Measurements from ENCODE around the gene TMX1.
A peak's percentile ranks its signal among the peaks of the same experiment; 100 is the strongest.

The TMX1 gene

DNA sequence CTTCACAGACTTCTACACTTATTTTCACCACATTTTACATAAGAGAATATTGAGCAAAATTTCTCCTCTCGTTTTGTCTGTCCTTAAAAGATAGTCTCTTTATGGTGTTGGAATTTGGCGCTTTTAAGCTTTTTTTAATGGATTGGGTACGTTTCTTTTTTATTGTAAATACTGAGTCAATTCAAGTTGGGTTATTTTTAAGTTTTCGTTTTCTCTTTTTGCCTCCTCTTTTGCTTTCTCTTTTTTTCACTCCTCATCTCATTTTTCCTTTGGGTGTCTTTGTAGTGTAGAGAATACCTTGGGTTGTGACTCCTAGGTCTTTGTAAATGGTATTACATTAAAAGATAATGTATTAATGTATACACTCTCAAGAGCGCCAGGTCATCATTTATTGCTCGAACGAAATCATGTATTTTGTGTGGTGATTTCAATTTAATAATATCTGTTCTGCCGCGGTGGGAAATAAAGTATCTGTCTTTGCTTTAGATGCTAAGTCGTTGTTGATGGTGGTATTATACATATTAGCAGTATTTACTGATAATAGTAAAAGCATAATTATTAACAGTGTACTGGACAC lies 845 bp downstream of the TMX1 start:
- peak overlapping the region; percentile 100 for H3K4me3 ChIP-seq (ENCODE audit: low read depth, low read length)
- DNase-seq (ENCODE audit: low read depth) = no peak
- TF ChIP-seq CTCF (conservative IDR thresholded peaks at IDR 0.05; ENCODE audit: low read depth, low read length) = no peak

- H3K4me3 ChIP-seq (ENCODE audit: low read depth, low read length) = no peak overlapping the region
- peak; percentile 25 for TF ChIP-seq CTCF (conservative IDR thresholded peaks at IDR 0.05; ENCODE audit: low read depth, low read length)
- no peak for DNase-seq (ENCODE audit: low read depth)
These were observed 2.8 kb downstream of the TMX1 start for GRCh38 chr14:51242545-51243490.

DNA sequence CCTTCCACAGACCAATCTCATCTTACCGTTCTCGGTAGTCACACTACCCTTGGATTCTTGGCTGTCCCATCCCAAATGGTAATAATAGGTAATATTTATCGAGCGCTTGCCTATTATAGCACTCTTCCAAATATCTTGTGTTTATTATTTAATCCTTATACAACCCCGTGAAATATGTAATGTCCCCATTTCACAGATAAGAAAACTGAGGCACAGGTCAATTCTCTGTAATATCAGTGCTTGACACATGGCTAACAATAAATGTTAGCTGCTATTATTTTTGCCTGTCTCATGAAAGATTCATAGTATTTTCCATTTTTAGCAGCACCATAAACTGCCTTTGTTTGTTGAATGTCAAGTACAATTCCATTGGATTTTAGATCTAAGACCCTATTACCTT lies 4.5 kb downstream of the TMX1 start:
- no peak for TF ChIP-seq CTCF (conservative IDR thresholded peaks at IDR 0.05; ENCODE audit: low read depth, low read length)
- no peak for DNase-seq (ENCODE audit: low read depth)

DNA sequence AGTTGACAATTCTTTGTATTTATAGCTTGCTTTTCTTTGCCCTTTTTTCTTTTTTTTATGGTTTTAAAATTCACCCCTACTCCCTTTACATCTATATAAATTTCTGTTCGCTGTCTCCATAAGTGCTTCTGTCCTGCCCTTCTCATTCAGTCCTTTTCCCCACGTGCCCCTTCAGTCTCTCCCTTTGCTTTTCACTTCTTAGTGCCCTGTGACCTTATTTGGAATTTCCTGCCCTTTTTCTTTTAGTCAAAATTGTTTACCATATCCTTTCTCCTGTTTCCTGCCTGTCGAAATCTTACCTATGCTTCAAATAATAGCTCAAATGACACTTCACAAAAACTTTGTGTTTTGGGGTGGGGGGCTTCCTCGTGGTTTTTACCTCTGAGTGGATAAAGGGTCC lies 6.0 kb downstream of the TMX1 start:
- no peak for DNase-seq (ENCODE audit: low read depth)
- H3K4me3 ChIP-seq (ENCODE audit: low read depth, low read length) = no peak overlapping the region
- TF ChIP-seq CTCF (conservative IDR thresholded peaks at IDR 0.05; ENCODE audit: low read depth, low read length) = no peak

More for the DNA sequence above, 4.5 kb downstream of the TMX1 start:
- no peak overlapping the region for H3K4me3 ChIP-seq (ENCODE audit: low read depth, low read length)

DNA sequence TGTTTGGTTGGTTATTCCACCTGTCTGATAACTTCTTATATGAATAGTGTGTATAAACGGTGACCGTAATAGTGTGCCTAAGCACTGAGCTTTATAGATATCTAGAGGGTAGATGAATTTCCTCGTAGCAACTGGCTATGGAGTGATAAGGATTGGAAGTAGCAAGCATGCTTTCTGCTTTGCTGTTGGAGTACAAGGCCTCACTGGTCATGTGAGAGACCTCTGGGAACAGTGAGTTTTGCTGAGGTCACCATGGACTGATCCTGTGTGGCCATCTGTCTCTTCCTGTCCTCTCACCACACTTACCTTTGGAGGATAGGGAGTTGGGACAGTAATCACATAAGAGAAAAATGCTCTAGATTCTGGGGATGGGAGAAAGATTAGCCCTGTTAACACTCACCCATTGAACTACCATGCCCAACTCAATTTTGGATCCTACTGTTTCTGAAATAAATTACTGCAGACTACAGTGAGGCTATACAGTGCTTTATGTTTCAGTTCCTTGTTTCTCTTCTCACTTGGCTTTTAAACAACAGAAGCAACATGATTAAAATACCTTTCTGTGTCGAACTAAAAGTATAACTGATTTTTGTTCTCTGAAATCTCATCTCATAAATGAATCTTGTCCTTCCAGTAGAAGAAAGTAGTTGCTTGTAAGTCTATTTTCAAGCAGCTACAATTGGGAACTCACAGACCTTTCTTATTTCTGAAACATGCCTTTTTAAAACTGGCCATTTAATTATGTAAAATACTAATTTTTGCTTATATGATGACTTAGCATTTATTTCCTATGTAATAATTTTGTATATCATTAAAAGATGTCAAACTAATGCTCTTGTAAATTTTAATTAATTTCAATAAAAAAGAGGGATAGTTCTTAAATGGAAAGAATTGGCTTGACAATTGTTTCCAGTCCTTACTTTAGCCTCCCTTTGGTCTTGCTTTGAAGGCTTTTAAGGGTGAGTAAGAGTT lies 8.3 kb downstream of the TMX1 start:
- no peak overlapping the region for H3K4me3 ChIP-seq (ENCODE audit: low read depth, low read length)
- TF ChIP-seq CTCF (conservative IDR thresholded peaks at IDR 0.05; ENCODE audit: low read depth, low read length) = no peak
- no peak for DNase-seq (ENCODE audit: low read depth)

DNA sequence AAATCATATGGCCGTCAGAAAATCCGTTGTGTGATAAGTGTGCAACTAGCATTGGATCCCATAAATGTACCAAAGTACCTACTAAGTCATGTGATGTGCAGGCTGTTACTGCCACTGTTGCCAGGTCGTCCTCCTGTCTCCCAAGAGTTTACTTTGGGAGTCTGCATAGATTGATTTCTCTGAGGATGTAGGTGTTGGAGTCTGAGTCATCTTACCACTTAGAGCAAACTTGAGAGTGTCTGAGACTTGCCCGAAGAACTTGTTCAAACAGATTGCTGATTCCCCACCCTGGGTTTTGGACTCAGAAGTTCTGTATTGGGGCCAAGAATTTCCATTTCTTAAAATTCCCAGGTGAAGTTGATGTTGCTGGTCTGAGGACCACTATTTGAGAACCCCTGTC lies 11.4 kb downstream of the TMX1 start:
- no peak overlapping the region for H3K4me3 ChIP-seq (ENCODE audit: low read depth, low read length)
- no peak for TF ChIP-seq CTCF (conservative IDR thresholded peaks at IDR 0.05; ENCODE audit: low read depth, low read length)
- no peak for DNase-seq (ENCODE audit: low read depth)

All from choroid plexus epithelial cell (primary cell).